Peyer's patch (tissue), 4 donors: ENCODE results near the gene UTF1. TPM values are rescaled to one million over a fixed set of nuclear protein-coding genes. Genes with fewer than 3 reads are reported as not detected.
"Not testable (repeated sequence)": the region's sequence is repeated elsewhere in the genome, so short reads cannot be mapped to it uniquely, and the experiment has no call there.

Experiments
- DNase-seq, 3 donors: peaks; one replicate each; pipeline ENCODE4 v3.0.0-alpha.2; 2017 to 2019
- H3K27ac ChIP-seq, 4 donors: fragments of 200-600 bp; sonication (generic); one replicate each; pipeline ENCODE4 v1.5.1; 2016 to 2019
- H3K27me3 ChIP-seq, 2 donors: fragments of 200-600 bp; sonication (generic); one replicate each; pipeline ENCODE4 v1.5.1; 2019
- H3K36me3 ChIP-seq, 3 donors: fragments of 200-600 bp; sonication (generic); one replicate each; pipeline ENCODE4 v1.5.1; 2016 to 2019
- H3K4me1 ChIP-seq, 4 donors: fragments of 200-600 bp; sonication (generic); one replicate each; pipeline ENCODE4 v1.5.1; 2016 to 2019
- H3K4me3 ChIP-seq, 4 donors: fragments of 200-600 bp; sonication (generic); 1 replicate in 3 of 4; 2 replicates in 1 of 4; pipeline ENCODE4 v1.5.1; 2016 to 2019; ENCODE audit warnings: mild to moderate bottlenecking in 1 of 4
- H3K9me3 ChIP-seq, 4 donors: fragments of 200-600 bp; sonication (generic); one replicate each; pipeline ENCODE4 v1.5.1; 2016 to 2019; ENCODE audit warnings: mild to moderate bottlenecking in 1 of 4
- CTCF ChIP-seq, 6 experiments: fragments of 450-650 bp in 4 of 6; fragments of 200-600 bp in 2 of 6; sonication (generic) in 1 of 6; IDR thresholded peaks; one replicate each; pipeline ENCODE4 v1.5.1; 2017 to 2019; ENCODE audit warnings: antibody characterized with exemption in 6 of 6, mild to moderate bottlenecking in 3 of 6, moderate library complexity in 1 of 6
- POLR2A ChIP-seq, 2 donors: fragments of 450-650 bp; IDR thresholded peaks; one replicate each; pipeline ENCODE4 v1.5.1; 2017; ENCODE audit warnings: antibody characterized with exemption in 2 of 2, mild to moderate bottlenecking in 2 of 2, moderate library complexity in 2 of 2
- total RNA-seq, 4 donors: library from RNA; depleted of rRNA; stranded (reverse); fragments of >200 nt; gene quantifications; one replicate each; pipeline ENCODE4 v1.1.0, GENCODE V29; 2016

Gene UTF1
- total RNA-seq, 4 donors from 2014 or later, result not detected

- H3K27me3 ChIP-seq, result peaks cover 0 to 28% of the 10 kb centered on the region in 2 donors
- no peak overlapping the region for H3K27ac ChIP-seq
- H3K9me3 ChIP-seq, result no peaks in the 10 kb centered on the region
- TF ChIP-seq CTCF (IDR thresholded peaks at IDR 0.05) (no peak), POLR2A (IDR thresholded peaks at IDR 0.05) (no peak)
- no peak for DNase-seq
- peak overlapping the region in 1 of 4 donors; percentile 36 for H3K4me3 ChIP-seq
- no peaks in the 10 kb centered on the region for H3K36me3 ChIP-seq
- H3K4me1 ChIP-seq, result peaks cover 0 to 15% (median 3%) of the 10 kb centered on the region in 4 donors
Observed at GRCh38 chr10:133229265-133230043, 563 bp upstream of the UTF1 start.

GRCh38 chr10:133230387-133231195 lies 574 bp downstream of the UTF1 start:
- H3K9me3 ChIP-seq, result no peaks in the 10 kb centered on the region
- peaks cover 0 to 31% of the 10 kb centered on the region in 2 donors for H3K27me3 ChIP-seq
- H3K27ac ChIP-seq, result no peak overlapping the region
- H3K4me1 ChIP-seq, result peaks cover 0 to 20% (median 3%) of the 10 kb centered on the region in 4 donors
- no peak for TF ChIP-seq POLR2A (IDR thresholded peaks at IDR 0.05)
- TF ChIP-seq CTCF (IDR thresholded peaks at IDR 0.05), result no peak
- peak in 2 of 3 donors; percentile 30 to 72 for DNase-seq
- no peaks in the 10 kb centered on the region for H3K36me3 ChIP-seq
- peak overlapping the region in 3 of 4 donors; percentile 8 to 36 (median 21) for H3K4me3 ChIP-seq

GRCh38 chr10:133231244-133231945 lies 1.4 kb downstream of the UTF1 start:
- H3K36me3 ChIP-seq, result no peaks in the 10 kb centered on the region
- H3K4me3 ChIP-seq, result peak overlapping the region in 1 of 4 donors; percentile 36
- H3K4me1 ChIP-seq, result peaks cover 0 to 25% (median 8%) of the 10 kb centered on the region in 4 donors
- H3K9me3 ChIP-seq, result no peaks in the 10 kb centered on the region
- DNase-seq, result no peak
- H3K27ac ChIP-seq, result no peak overlapping the region
- peaks cover 0 to 39% of the 10 kb centered on the region in 2 donors for H3K27me3 ChIP-seq
- TF ChIP-seq POLR2A (IDR thresholded peaks at IDR 0.05) (no peak), CTCF (IDR thresholded peaks at IDR 0.05) (no peak)

- no peak overlapping the region for H3K27ac ChIP-seq
- TF ChIP-seq CTCF (IDR thresholded peaks at IDR 0.05) (no peak), POLR2A (IDR thresholded peaks at IDR 0.05) (no peak)
- H3K36me3 ChIP-seq, result no peaks in the 10 kb centered on the region
- no peaks in the 10 kb centered on the region for H3K9me3 ChIP-seq
- H3K4me1 ChIP-seq, result peaks cover 0 to 31% (median 15%) of the 10 kb centered on the region in 4 donors
- no peak overlapping the region for H3K4me3 ChIP-seq
- DNase-seq, result no peak
- H3K27me3 ChIP-seq, result peaks cover 0 to 45% of the 10 kb centered on the region in 2 donors
Observed at GRCh38 chr10:133231946-133232574, 2.0 kb downstream of the UTF1 start.

GRCh38 chr10:133234796-133235195 lies 4.8 kb downstream of the UTF1 start:
- peaks cover 0 to 33% (median 18%) of the 10 kb centered on the region in 4 donors for H3K4me1 ChIP-seq
- H3K27me3 ChIP-seq, result peaks cover 0 to 47% of the 10 kb centered on the region in 2 donors
- not testable (repeated sequence) for DNase-seq, H3K4me3 ChIP-seq, H3K36me3 ChIP-seq, H3K9me3 ChIP-seq, H3K27ac ChIP-seq
